Measurements from ENCODE around the gene LZTS2. TPM values are rescaled to one million over a fixed set of nuclear protein-coding genes. Genes with fewer than 3 reads are reported as not detected.

The LZTS2 gene
- total RNA-seq, 1 experiment from 2014 or later = 69.1 TPM

GRCh38 chr10:100968062-100968736 lies 31.4 kb upstream of the LZTS2 start:
- no peak overlapping the region for H3K9ac ChIP-seq (ENCODE audit: extremely low read depth, insufficient read length, low read length)
- no peak overlapping the region for H2BK12ac ChIP-seq (ENCODE audit: insufficient read length, low read depth, low read length)
- peaks cover 12% of the 10 kb centered on the region for H3K23me2 ChIP-seq (ENCODE audit: insufficient read length, low read depth, low read length, poor library complexity, severe bottlenecking)
- no peak overlapping the region for H2BK15ac ChIP-seq (ENCODE audit: low read depth, low read length)
- no peaks in the 10 kb centered on the region for H3K79me2 ChIP-seq (ENCODE audit: insufficient read depth, low read length)
- H3K14ac ChIP-seq (ENCODE audit: insufficient read depth, low read length) = no peak overlapping the region
- H2BK20ac ChIP-seq (ENCODE audit: low read depth, low read length, poor library complexity, severe bottlenecking) = no peak overlapping the region
- Mint-ChIP-seq H3K4me3 (peak overlapping the region; percentile 66 to 84), H3K27ac (no peak overlapping the region), H3K9me3 (no peaks in the 10 kb centered on the region; a peak in 1 of 5 replicates), H3K4me1 (peaks cover 32 to 34% of the 10 kb centered on the region in 2 experiments), H3K36me3 (ENCODE audit: insufficient read depth in 1 of 3, low read depth in 3 of 3) (peaks cover 0 to 2% (median 0%) of the 10 kb centered on the region in 3 experiments; a peak in 1 of 7 replicates), H3K27me3 (ENCODE audit: low read depth) (peaks cover 7% of the 10 kb centered on the region)
- H3K4me2 ChIP-seq (ENCODE audit: insufficient read depth, insufficient read length, low read length) = peak overlapping the region; percentile 95
- H2BK120ac ChIP-seq (ENCODE audit: low read depth, low read length, poor library complexity, severe bottlenecking) = no peak overlapping the region
- H3T11ph ChIP-seq (ENCODE audit: low read length) = no peak overlapping the region
- H2BK5ac ChIP-seq (ENCODE audit: insufficient read length, low read length) = no peak overlapping the region
- H3K4ac ChIP-seq (ENCODE audit: low read depth, low read length) = no peak overlapping the region
- no peak overlapping the region for H4K91ac ChIP-seq (ENCODE audit: insufficient read length, low read depth, low read length)
- no peak for DNase-seq
- H4K8ac ChIP-seq (replicated peaks; ENCODE audit: insufficient read length, low read depth, low read length) = no peak overlapping the region
- no peaks in the 10 kb centered on the region for H3K27me3 ChIP-seq (ENCODE audit: insufficient read depth, low read length)
- H3K23ac ChIP-seq (ENCODE audit: insufficient read length, low read depth, low read length) = no peak overlapping the region
- H3K79me1 ChIP-seq (ENCODE audit: insufficient read depth, low read depth, low read length, poor library complexity, severe bottlenecking) = no peaks in the 10 kb centered on the region
- H3K4me1 ChIP-seq (ENCODE audit: insufficient read depth, low read length) = no peaks in the 10 kb centered on the region
- H2AFZ ChIP-seq (ENCODE audit: low read length) = no peak overlapping the region
- H3K9me3 ChIP-seq (ENCODE audit: control insufficient read depth, low read depth, low read length) = no peaks in the 10 kb centered on the region
- H2AK5ac ChIP-seq (ENCODE audit: insufficient read length, low read length) = no peak overlapping the region
- TF ChIP-seq CTCF (conservative IDR thresholded peaks at IDR 0.05) = no peak
- no peak overlapping the region for H3K27ac ChIP-seq (ENCODE audit: insufficient read length, low read depth, low read length)
- H4K20me1 ChIP-seq (ENCODE audit: control insufficient read depth, insufficient read depth, insufficient read length) = no peaks in the 10 kb centered on the region
- H3K18ac ChIP-seq (ENCODE audit: insufficient read length, low read depth, low read length) = no peak overlapping the region
- no peak overlapping the region for H4K5ac ChIP-seq (ENCODE audit: insufficient read length, low read depth, low read length)
- no peak overlapping the region for H3K56ac ChIP-seq (ENCODE audit: insufficient read length, low read depth, low read length)
- no CpG with 5 or more reads among the region's 2 CpGs for WGBS (ENCODE audit: extremely low coverage, insufficient read length, low lambda C conversion rate)
